GM18519 (cell line): Measurements from ENCODE around the gene PHF21B.
"Not testable (repeated sequence)": the region's sequence is repeated elsewhere in the genome, so short reads cannot be mapped to it uniquely, and the experiment has no call there.

Source experiments
- ATAC-seq: cut with Tn5 transposase; IDR thresholded peaks from one replicate; pipeline ENCODE4 v1.9.1; 2021; ENCODE audit warnings: mild to moderate bottlenecking, moderate library complexity; ENCODE audit not compliant: unreplicated experiment, low FRiP score

The PHF21B gene

GRCh38 chr22:44855855-44856254 lies 153.9 kb downstream of the PHF21B start:
- ATAC-seq: no peak

- not testable (repeated sequence) for ATAC-seq
These were observed 155.2 kb downstream of the PHF21B start for GRCh38 chr22:44854641-44855040.

- ATAC-seq: no peak
These were observed 158.9 kb downstream of the PHF21B start for GRCh38 chr22:44850946-44851345.

DNA sequence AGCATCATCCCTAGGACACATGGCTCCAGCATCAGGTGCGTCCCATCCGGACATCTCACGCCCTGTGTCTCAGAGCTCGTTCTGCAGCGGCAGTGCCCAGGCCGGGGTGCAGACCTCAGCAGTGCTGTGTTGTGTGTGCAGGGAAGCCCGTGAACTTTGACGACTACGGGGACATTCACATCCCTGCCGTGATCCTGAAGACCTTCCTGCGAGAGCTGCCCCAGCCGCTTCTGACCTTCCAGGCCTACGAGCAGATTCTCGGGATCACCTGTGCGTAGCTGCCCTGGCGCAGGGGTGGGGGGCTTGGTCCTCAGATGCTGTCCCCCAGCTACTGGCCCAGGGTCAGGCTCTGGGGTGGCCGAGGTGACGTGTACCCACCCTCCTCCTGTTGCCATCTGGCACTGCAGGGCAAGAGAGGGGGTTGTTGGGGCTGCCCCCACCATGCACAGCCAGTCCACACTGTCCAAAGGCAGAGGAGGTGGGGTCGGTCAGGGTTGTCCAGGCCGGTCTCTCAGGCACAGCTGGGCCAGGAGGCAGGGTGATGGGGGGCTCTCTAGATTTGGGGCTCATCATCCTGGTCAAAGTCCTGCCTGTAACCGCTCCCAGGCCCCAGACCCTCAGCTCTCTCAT lies 160.9 kb downstream of the PHF21B start:
- ATAC-seq: no peak

DNA sequence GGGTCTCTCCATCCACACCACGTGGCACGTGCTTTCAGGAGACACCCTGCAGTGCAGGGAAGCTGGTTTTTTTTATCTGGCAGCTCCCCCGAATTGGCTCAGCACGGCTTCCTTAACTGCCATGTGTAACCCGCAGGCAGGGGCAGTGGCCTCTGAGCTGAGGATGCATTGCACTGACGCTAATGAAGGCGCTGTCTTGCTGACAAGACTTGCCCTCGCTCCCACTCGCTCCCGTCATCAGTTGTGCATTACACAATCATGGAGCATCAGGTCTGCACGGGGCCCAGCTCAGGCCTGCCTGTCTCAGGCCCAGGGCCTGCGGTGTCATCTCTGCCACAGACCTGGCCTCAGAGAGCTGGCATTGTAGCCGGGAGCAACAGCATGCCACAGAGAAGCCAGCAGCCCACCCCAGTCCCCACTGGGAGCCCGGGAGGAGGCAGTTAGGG lies 161.5 kb downstream of the PHF21B start:
- ATAC-seq: no peak

DNA sequence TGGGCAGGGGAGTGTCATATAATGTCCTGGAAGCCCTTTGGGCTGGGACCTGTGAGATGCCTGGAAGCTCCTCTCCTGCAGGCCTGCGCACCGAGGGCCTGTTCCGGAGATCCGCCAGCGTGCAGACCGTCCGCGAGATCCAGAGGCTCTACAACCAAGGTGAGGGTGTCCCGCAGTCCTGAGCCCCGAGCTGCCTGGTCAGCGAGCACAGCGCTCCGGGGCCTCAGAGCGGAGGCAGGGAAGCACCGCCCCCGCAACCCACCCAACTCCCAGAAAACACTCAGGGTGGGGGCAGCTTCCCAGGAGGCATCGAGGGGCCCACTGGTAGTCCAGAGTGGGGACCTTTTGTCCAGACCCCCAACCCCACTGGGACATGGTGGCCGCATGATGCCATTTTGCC lies 161.9 kb downstream of the PHF21B start:
- ATAC-seq: no peak

GRCh38 chr22:44847380-44847779 lies 162.4 kb downstream of the PHF21B start:
- ATAC-seq: no peak

DNA sequence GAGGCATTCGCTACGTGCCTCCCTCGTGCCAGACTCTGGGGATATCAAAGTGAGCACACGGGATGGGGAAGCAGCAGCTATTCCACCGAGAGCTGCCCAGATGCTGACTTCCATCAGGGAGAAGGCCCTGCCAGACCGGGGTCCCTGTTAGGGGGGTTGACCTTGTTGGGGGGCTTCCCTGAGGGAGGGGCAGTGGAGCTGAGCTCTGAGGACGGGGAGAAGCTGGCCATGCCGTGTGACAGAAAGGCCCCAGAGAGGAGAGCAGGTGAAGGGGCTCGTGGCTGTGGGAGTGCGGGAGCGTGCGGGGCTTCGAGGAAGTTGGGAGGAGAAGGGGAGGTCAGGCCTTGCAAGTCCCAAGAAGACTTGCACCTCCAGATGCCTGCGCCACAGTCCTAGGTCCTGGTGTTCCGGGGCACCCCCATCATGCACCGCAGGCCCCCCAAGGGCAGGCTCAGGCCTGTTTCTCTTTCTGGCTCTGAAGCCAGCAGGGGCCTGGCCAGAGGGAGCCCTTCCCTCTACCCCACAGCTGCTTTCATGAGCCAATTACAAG lies 163.0 kb downstream of the PHF21B start:
- no peak for ATAC-seq

DNA sequence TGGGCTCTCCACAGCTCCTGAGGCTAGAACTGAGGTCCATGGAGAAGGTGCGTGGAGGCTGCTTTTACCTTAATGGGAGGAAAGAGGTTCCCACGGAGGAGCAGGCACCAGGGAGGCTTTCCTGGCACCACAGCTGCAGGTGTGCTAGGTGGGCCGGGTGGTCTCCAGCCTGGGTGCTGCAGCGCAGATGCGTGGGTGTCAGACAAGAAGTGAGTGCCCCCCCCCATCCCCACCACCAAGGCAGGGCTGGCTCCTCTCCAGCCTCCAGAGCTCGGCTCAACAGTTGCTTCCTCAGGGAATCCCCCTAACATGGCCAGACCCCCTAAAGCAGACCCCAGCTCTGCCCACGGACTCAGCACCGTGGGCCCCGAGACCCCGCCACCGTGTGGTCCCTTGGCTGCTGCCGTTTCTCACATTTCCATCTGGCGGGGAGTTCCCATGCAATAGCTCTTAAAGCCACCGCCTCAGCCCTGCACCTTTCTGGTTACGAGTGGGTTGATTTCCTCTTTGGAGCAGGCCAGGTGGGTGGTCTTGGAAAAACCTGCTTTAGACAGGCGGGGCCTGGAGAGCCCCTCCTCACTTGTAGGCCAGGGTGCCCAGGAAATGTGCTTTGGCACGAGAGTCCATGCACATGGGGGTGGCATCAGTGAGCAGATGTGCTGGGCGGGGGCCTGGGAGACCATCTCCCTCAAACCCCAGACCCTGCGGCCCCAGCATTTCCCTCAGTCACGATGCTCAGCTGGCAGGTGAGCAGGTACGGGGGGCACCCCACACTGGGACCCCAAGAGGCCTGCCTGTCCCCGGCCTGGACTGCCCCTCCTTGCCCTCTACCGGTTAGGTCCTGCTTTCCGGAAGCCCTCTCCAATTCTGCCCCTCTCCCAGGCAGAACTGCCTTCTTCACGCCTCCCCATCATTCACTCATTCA lies 163.7 kb downstream of the PHF21B start:
- no peak for ATAC-seq

- no peak for ATAC-seq
These were observed 164.6 kb downstream of the PHF21B start for GRCh38 chr22:44845191-44845590.

GRCh38 chr22:44842417-44842816 lies 167.4 kb downstream of the PHF21B start:
- no peak for ATAC-seq

- no peak for ATAC-seq
These were observed 169.0 kb downstream of the PHF21B start for GRCh38 chr22:44840611-44841322.

DNA sequence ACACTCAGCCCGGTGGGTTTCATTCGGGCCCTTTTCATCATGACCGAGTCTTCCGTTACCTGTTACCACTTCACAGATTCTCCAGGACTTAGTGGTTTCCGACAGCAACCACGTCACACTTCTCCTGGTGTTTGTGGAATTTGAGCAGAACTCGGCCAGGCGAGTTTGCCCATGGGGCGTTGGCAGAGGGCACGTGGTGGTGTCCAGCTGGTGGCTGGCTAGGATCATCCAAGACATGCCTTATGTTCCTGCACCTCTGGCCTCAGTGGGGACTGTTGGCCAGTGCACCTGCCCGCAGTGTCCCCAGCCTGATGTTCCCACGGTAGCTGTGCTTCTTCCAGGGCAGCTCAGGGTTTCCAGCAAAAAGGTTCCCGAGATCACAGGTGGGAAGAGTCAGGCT lies 170.1 kb downstream of the PHF21B start:
- no peak for ATAC-seq

- ATAC-seq: no peak
These were observed 170.7 kb downstream of the PHF21B start for GRCh38 chr22:44839061-44839460.

- no peak for ATAC-seq
These were observed 171.3 kb downstream of the PHF21B start for GRCh38 chr22:44838316-44839016.

DNA sequence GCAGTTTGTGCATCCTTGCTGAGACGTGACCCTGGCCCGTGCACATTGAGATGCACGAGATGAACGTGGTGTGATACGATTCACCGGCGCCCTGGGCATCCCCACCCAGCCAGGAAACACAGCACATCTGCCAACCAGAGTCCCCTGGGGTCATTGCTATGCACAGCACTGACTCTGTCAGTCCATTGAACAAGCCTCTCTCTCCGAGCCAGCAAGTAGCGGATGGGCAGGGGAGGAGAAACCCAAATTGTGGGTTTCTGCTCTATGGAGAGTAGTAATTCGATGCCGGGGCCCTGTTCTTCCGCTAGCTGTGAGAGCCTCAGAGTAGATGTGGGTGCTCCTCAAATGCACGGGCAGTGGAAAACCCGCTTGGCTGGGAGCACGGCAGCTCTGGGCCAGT lies 172.3 kb downstream of the PHF21B start:
- ATAC-seq: no peak

DNA sequence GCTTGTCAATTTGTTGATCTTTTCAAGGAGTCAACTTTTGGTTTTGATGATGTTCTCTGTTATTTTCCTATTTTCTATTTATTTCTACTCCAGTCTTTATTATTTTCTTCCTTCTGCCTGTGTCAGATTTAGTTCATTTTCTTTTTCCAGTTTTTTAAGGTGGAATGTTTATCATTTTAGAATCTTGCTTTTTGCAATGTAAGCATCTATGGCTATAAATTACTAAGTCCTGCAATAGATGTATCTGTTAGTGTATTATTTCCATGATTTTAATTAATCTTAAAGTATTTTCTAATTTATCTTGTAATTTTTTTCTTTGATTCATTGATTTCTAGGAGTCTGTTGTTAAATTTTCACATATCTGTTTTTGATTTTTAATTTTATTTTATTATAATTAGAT lies 175.7 kb downstream of the PHF21B start:
- no peak for ATAC-seq

- ATAC-seq: no peak
These were observed 177.9 kb downstream of the PHF21B start for GRCh38 chr22:44831885-44832284.
